GM21381 (cell line): ENCODE data around the gene ATP23.

Experiments used
- ATAC-seq: cut with Tn5 transposase; IDR thresholded peaks from one replicate; pipeline ENCODE4 v1.9.1; 2021; ENCODE audit warnings: mild to moderate bottlenecking, moderate library complexity; ENCODE audit not compliant: unreplicated experiment

Gene ATP23

GRCh38 chr12:57941165-57941894 is at the start of gene ATP23:
Gene ATP23, plus strand, starts transcription at chr12:57941567. Its CDS starts 135 bp downstream, at chr12:57941702.
- ATAC-seq: peak; percentile 83

- no peak for ATAC-seq
These were observed 49.0 kb upstream of the ATP23 start for GRCh38 chr12:57892232-57892972.

- ATAC-seq: no peak
These were observed 47.7 kb upstream of the ATP23 start for GRCh38 chr12:57893431-57894353.

- ATAC-seq: no peak
These were observed 46.7 kb upstream of the ATP23 start for GRCh38 chr12:57894399-57895292.

- ATAC-seq: no peak
These were observed 45.8 kb upstream of the ATP23 start for GRCh38 chr12:57895389-57896114.

- no peak for ATAC-seq
These were observed 45.3 kb upstream of the ATP23 start for GRCh38 chr12:57896115-57896433.

GRCh38 chr12:57896434-57897201 is 44.7 kb upstream of the ATP23 start:
- no peak for ATAC-seq

GRCh38 chr12:57897286-57897974 is 43.9 kb upstream of the ATP23 start:
- no peak for ATAC-seq

GRCh38 chr12:57898308-57898970 is 42.9 kb upstream of the ATP23 start:
- ATAC-seq: no peak

- peak; percentile 80 for ATAC-seq
These were observed 42.2 kb upstream of the ATP23 start for GRCh38 chr12:57899010-57899662.

GRCh38 chr12:57902478-57902969 is 38.8 kb upstream of the ATP23 start:
- no peak for ATAC-seq

- no peak for ATAC-seq
These were observed 36.9 kb upstream of the ATP23 start for GRCh38 chr12:57904426-57904825.

GRCh38 chr12:57904848-57905811 is 36.2 kb upstream of the ATP23 start:
- ATAC-seq: peak; percentile 92

- ATAC-seq: no peak
These were observed 35.4 kb upstream of the ATP23 start for GRCh38 chr12:57905812-57906475.

GRCh38 chr12:57906821-57907220 is 34.5 kb upstream of the ATP23 start:
- no peak for ATAC-seq
